H1 (cell line): ENCODE data around the gene KRTAP5-1. TPM values are rescaled to one million over a fixed set of nuclear protein-coding genes. Genes with fewer than 3 reads are reported as not detected.

ENCODE experiments used
- CTCF ChIA-PET: fragments of 300-600 bp; sonication (Branson Sonifier 250); formaldehyde crosslinking; loops from one replicate; lab custom pipeline; 2021; ENCODE audit not compliant: partially characterized antibody; lab: Charles Lee
- POLR2A ChIA-PET: fragments of 300-600 bp; sonication (Branson Sonifier 250); formaldehyde crosslinking; loops from one replicate; lab custom pipeline; 2021; ENCODE audit warnings: inconsistent platforms; ENCODE audit not compliant: partially characterized antibody; lab: Charles Lee
- DNase-seq, 2 experiments: peaks; one replicate each; pipeline versions ENCODE4 v3.0.0 to v3.0.0-alpha.2; 2010 to 2022; ENCODE audit warnings: low spot score in 2 of 2, low read depth in 1 of 2, mixed read lengths in 1 of 2
- FAIRE-seq: peaks from 2 replicates; lab custom pipeline; 2011; peaks lifted over from hg19 to GRCh38; lab: Jason Lieb, UNC
- H2AFZ ChIP-seq: 2 replicates; pipeline ENCODE4 v1.8.1; 2012; ENCODE audit warnings: low read length, inconsistent platforms
- H2AK5ac ChIP-seq: 2 replicates; pipeline ENCODE4 v1.6.1; 2013; ENCODE audit warnings: low read depth, low read length
- H2BK120ac ChIP-seq: replicated peaks from 2 replicates; pipeline ENCODE3; 2013; ENCODE audit warnings: low read depth, low read length, inconsistent platforms
- H2BK12ac ChIP-seq: 2 replicates; pipeline ENCODE4 v1.6.1; 2013; ENCODE audit warnings: low read depth, low read length
- H2BK15ac ChIP-seq: 2 replicates; pipeline ENCODE4 v1.6.1; 2013; ENCODE audit warnings: low read length
- H2BK20ac ChIP-seq: 2 replicates; pipeline ENCODE4 v1.6.1; 2013; ENCODE audit warnings: low read length
- H2BK5ac ChIP-seq: 2 replicates; pipeline ENCODE4 v1.6.1; 2013; ENCODE audit warnings: low read depth, low read length
- H3K14ac ChIP-seq: 2 replicates; pipeline ENCODE4 v1.6.1; 2013; ENCODE audit warnings: inconsistent platforms; ENCODE audit not compliant: insufficient read length
- H3K18ac ChIP-seq: 2 replicates; pipeline ENCODE4 v1.6.1; 2013; ENCODE audit warnings: low read length; ENCODE audit errors: extremely low read depth
- H3K23ac ChIP-seq: 2 replicates; pipeline ENCODE4 v1.6.1; 2013; ENCODE audit warnings: inconsistent platforms; ENCODE audit not compliant: insufficient read length
- H3K23me2 ChIP-seq: 2 replicates; pipeline ENCODE4 v1.6.1; 2013; ENCODE audit warnings: low read depth, low read length
- H3K27ac ChIP-seq: 2 replicates; pipeline ENCODE4 v1.6.1; 2011; ENCODE audit warnings: low read depth, low read length, inconsistent platforms
- H3K27me3 ChIP-seq, 4 experiments: replicated peaks in 1 of 4; 1 replicate in 1 of 4; 2 replicates in 3 of 4; pipeline versions ENCODE4 v1.6.1 to v1.8.1; 2011 to 2013; ENCODE audit warnings: low read length in 3 of 4, mild to moderate bottlenecking in 3 of 4, inconsistent platforms in 2 of 4, mixed read lengths in 2 of 4, moderate library complexity in 1 of 4; ENCODE audit not compliant: control insufficient read depth in 3 of 4, insufficient read depth in 3 of 4; ENCODE audit errors: extremely low read depth in 1 of 4
- H3K36me3 ChIP-seq, 4 experiments: 2 replicates each; pipeline versions ENCODE4 v1.6.1 to v1.8.1; 2011 to 2013; ENCODE audit warnings: mild to moderate bottlenecking in 4 of 4, low read length in 3 of 4, moderate library complexity in 2 of 4, control low read depth in 1 of 4, inconsistent platforms in 1 of 4; ENCODE audit not compliant: insufficient read depth in 4 of 4, control insufficient read depth in 2 of 4
- H3K4ac ChIP-seq: replicated peaks from 2 replicates; pipeline ENCODE3; 2013; ENCODE audit warnings: low read length, low read depth, mixed read lengths, inconsistent platforms; ENCODE audit not compliant: insufficient read length
- H3K4me1 ChIP-seq, 4 experiments: replicated peaks in 1 of 4; 1 replicate in 1 of 4; 2 replicates in 3 of 4; pipeline versions ENCODE4 v1.6.1 to v1.8.1; 2011 to 2013; ENCODE audit warnings: low read length in 3 of 4, inconsistent platforms in 2 of 4, mixed read lengths in 1 of 4; ENCODE audit not compliant: insufficient read depth in 4 of 4, control insufficient read depth in 3 of 4
- H3K4me2 ChIP-seq, 2 experiments: 2 replicates each; pipeline versions ENCODE4 v1.6.1 to v1.8.1; 2011 to 2013; ENCODE audit warnings: low read depth in 2 of 2, low read length in 2 of 2, control low read depth in 1 of 2, inconsistent platforms in 1 of 2, mild to moderate bottlenecking in 1 of 2; ENCODE audit not compliant: insufficient read depth in 1 of 2
- H3K4me3 ChIP-seq, 4 experiments: fragments of 200-600, 300-600 bp in 1 of 4; sonication (generic), shearing (Covaris generic), sonication (Bioruptor Twin) in 1 of 4; 2 replicates each; pipeline versions ENCODE4 v1.5.1 to v1.8.1; 2011 to 2016; ENCODE audit warnings: low read length in 4 of 4, low read depth in 3 of 4, control low read depth in 2 of 4, inconsistent platforms in 2 of 4, mild to moderate bottlenecking in 2 of 4, mixed read lengths in 1 of 4, moderate library complexity in 1 of 4; ENCODE audit not compliant: insufficient read depth in 2 of 4; ENCODE audit errors: extremely low read depth in 1 of 4
- H3K56ac ChIP-seq: replicated peaks from 2 replicates; pipeline ENCODE3; 2013; ENCODE audit warnings: low read depth, mild to moderate bottlenecking, mixed read lengths, low read length, inconsistent platforms; ENCODE audit not compliant: insufficient read length
- H3K79me1 ChIP-seq: 2 replicates; pipeline ENCODE4 v1.6.1; 2013; ENCODE audit warnings: low read depth, low read length, control low read depth
- H3K79me2 ChIP-seq, 2 experiments: 2 replicates each; pipeline versions ENCODE4 v1.6.1 to v1.8.1; 2012 to 2013; ENCODE audit warnings: low read length in 2 of 2, mild to moderate bottlenecking in 2 of 2, inconsistent platforms in 1 of 2; ENCODE audit not compliant: insufficient read depth in 2 of 2, control insufficient read depth in 1 of 2
- H3K9ac ChIP-seq, 4 experiments: replicated peaks in 1 of 4; 1 replicate in 1 of 4; 2 replicates in 3 of 4; pipeline versions ENCODE4 v1.6.1 to v1.8.1; 2011 to 2013; ENCODE audit warnings: low read depth in 3 of 4, low read length in 3 of 4, control low read depth in 2 of 4, mild to moderate bottlenecking in 2 of 4, moderate library complexity in 2 of 4, inconsistent platforms in 1 of 4; ENCODE audit errors: extremely low read depth in 1 of 4
- H3K9me3 ChIP-seq, 2 experiments: 2 replicates each; pipeline versions ENCODE4 v1.6.1 to v1.8.1; 2012 to 2013; ENCODE audit warnings: mild to moderate bottlenecking in 2 of 2, moderate library complexity in 2 of 2, control low read depth in 1 of 2, inconsistent platforms in 1 of 2, low read depth in 1 of 2, low read length in 1 of 2, mixed read lengths in 1 of 2; ENCODE audit not compliant: insufficient read depth in 2 of 2
- H4K20me1 ChIP-seq, 2 experiments: replicated peaks in 1 of 2; 2 replicates each; pipeline versions ENCODE3 to v1.8.1; 2011 to 2013; ENCODE audit warnings: inconsistent platforms in 2 of 2, low read length in 2 of 2, mild to moderate bottlenecking in 1 of 2; ENCODE audit not compliant: insufficient read depth in 2 of 2, control insufficient read depth in 1 of 2
- H4K5ac ChIP-seq: 2 replicates; pipeline ENCODE4 v1.6.1; 2013; ENCODE audit warnings: low read length, low read depth, mixed read lengths, inconsistent platforms; ENCODE audit not compliant: insufficient read length
- H4K8ac ChIP-seq: 2 replicates; pipeline ENCODE4 v1.8.0; 2013; ENCODE audit warnings: mild to moderate bottlenecking, moderate library complexity, low read length, inconsistent platforms; ENCODE audit not compliant: insufficient read depth; ENCODE audit errors: extremely low read depth
- H4K91ac ChIP-seq: replicated peaks from 2 replicates; pipeline ENCODE3; 2013; ENCODE audit warnings: low read length, mixed read lengths, inconsistent platforms; ENCODE audit not compliant: insufficient read length
- ASH2L ChIP-seq: fragments of 200-600, 300-600 bp; sonication (generic); IDR thresholded peaks from one replicate; pipeline ENCODE4 v1.7.1; 2017; ENCODE audit warnings: low read length
- ATF3 ChIP-seq: IDR thresholded peaks from 2 replicates; pipeline ENCODE4 v1.6.1; 2011; ENCODE audit warnings: low read depth, mild to moderate bottlenecking, low read length; ENCODE audit not compliant: insufficient read depth
- BACH1 ChIP-seq: IDR thresholded peaks from 2 replicates; pipeline ENCODE4 v1.6.1; 2012; ENCODE audit warnings: low read length, improper control_type of control experiment
- CHD2 ChIP-seq: IDR thresholded peaks from 2 replicates; pipeline ENCODE4 v1.6.1; 2012; ENCODE audit warnings: low read length, improper control_type of control experiment
- CREB1 ChIP-seq: IDR thresholded peaks from 2 replicates; pipeline ENCODE4 v1.6.1; 2012; ENCODE audit warnings: inconsistent platforms
- CTCF ChIP-seq, 3 experiments: IDR thresholded peaks; 1 replicate in 2 of 3; 2 replicates in 1 of 3; pipeline versions ENCODE4 v1.5.1 to v1.6.1; 2011; ENCODE audit warnings: low read length in 3 of 3, mild to moderate bottlenecking in 3 of 3, inconsistent platforms in 2 of 3, low read depth in 1 of 3, moderate library complexity in 1 of 3; ENCODE audit not compliant: insufficient read depth in 1 of 3; ENCODE audit errors: control extremely low read depth in 1 of 3
- KDM1A ChIP-seq: fragments of 200-600, 300-600 bp; sonication (generic); IDR thresholded peaks from 2 replicates; pipeline ENCODE4 v1.7.1; 2016; ENCODE audit warnings: mild to moderate bottlenecking, low read length, borderline replicate concordance
- RXRA ChIP-seq: IDR thresholded peaks from 2 replicates; pipeline ENCODE4 v1.6.1; 2011; ENCODE audit warnings: low read depth, mild to moderate bottlenecking, low read length, moderate library complexity; ENCODE audit not compliant: insufficient read depth
- SP4 ChIP-seq: IDR thresholded peaks from 2 replicates; pipeline ENCODE4 v1.6.1; 2012; ENCODE audit warnings: low read length, inconsistent platforms
- USF2 ChIP-seq: IDR thresholded peaks from 2 replicates; pipeline ENCODE4 v1.6.1; 2011; ENCODE audit warnings: low read length, improper control_type of control experiment
- WGBS, 2 experiments: shearing (Covaris generic) in 1 of 2; methylation state at CpG; one replicate each; pipeline versions ENCODE4 v1.1.6 to v1.1.7; 2013 to 2015; ENCODE audit warnings: low lambda C conversion rate in 2 of 2, mixed read lengths in 2 of 2, inconsistent platforms in 1 of 2, low coverage in 1 of 2, missing lambda C conversion rate in 1 of 2; ENCODE audit not compliant: insufficient replicate concordance in 2 of 2, insufficient coverage in 1 of 2, insufficient read length in 1 of 2; ENCODE audit errors: extremely low coverage in 1 of 2, missing lambda C conversion rate in 1 of 2; 5-methylcytosine and 5-hydroxymethylcytosine counted together
- polyA plus RNA-seq, 7 experiments: library from polyadenylated mRNA; depleted of rRNA in 3 of 7; stranded (reverse) in 5 of 7; unstranded in 2 of 7; fragments of >200 nt in 5 of 7; fragments of 200-250 nt in 2 of 7; gene quantifications; 1 replicate in 5 of 7; 2 replicates in 1 of 7; 4 replicates in 1 of 7; pipeline versions ENCODE4 v1.2.1 to v1.2.3, GENCODE V29; 2011 to 2013; ENCODE audit warnings: missing spikeins in 2 of 7, mixed read lengths in 2 of 7
- total RNA-seq: library from RNA; stranded (reverse); fragmentation: NEBNext Ultra II Directional; extraction: Animal tissue kit (Norgen Biotek cat#: 25700); gene quantifications from 2 replicates; pipeline ENCODE4 v1.2.1, GENCODE V29; 2021

Gene KRTAP5-1
- total and polyA plus RNA-seq, 2 of the 8 experiments (the other 6 are each of a cell fraction or from before 2014, with no cell fraction given) = not detected

- DNase-seq (no peak), FAIRE-seq (no peak)
- no peak overlapping the region for H3K4me3 ChIP-seq
- H3K9ac ChIP-seq = no peak overlapping the region
- H3K4me2 ChIP-seq = no peak overlapping the region
- POLR2A ChIA-PET = interaction anchor here (2.7 kb wide), 1 partner anchor 14 kb away, joined by 12 read pairs; no protein-coding TSS in a partner anchor
- H4K91ac ChIP-seq = no peak overlapping the region
- H2BK12ac ChIP-seq = no peak overlapping the region
- no peak overlapping the region for H2BK15ac ChIP-seq
- peaks cover 0 to 16% (median 8%) of the 10 kb centered on the region in 4 experiments; a peak in 5 of 7 replicates for H3K27me3 ChIP-seq
- no peak overlapping the region for H2BK5ac ChIP-seq
- no peaks in the 10 kb centered on the region for H3K79me2 ChIP-seq
- CTCF ChIA-PET = interaction anchor here (1.3 to 9.1 kb wide), 4 partner anchors 8 to 17 kb away, joined by 4 to 100 read pairs (median 51); no protein-coding TSS in a partner anchor
- H3K4me1 ChIP-seq = peaks cover 8 to 47% (median 35%) of the 10 kb centered on the region in 4 experiments
- no peak overlapping the region for H2BK120ac ChIP-seq
- no peak overlapping the region for H3K27ac ChIP-seq
- H3K14ac ChIP-seq = no peak overlapping the region
- no peak overlapping the region for H3K23ac ChIP-seq
- no peaks in the 10 kb centered on the region for H3K23me2 ChIP-seq
- no peaks in the 10 kb centered on the region for H3K9me3 ChIP-seq
- H3K18ac ChIP-seq = no peak overlapping the region
- H4K8ac ChIP-seq = no peak overlapping the region; the same call in 1 of the 2 replicates
- no peak overlapping the region for H3K4ac ChIP-seq
- no peak overlapping the region for H4K5ac ChIP-seq
- H2AFZ ChIP-seq = no peak overlapping the region
- no peak overlapping the region for H3K56ac ChIP-seq
- 85% methylated on average over 7 of the region's 12 CpGs; no CpG with 5 or more reads in 1 of the 2 experiments for WGBS, 2 experiments
- no peaks in the 10 kb centered on the region for H3K79me1 ChIP-seq
- peaks cover 0 to 18% of the 10 kb centered on the region in 2 experiments for H4K20me1 ChIP-seq
- H3K36me3 ChIP-seq = no peaks in the 10 kb centered on the region
- H2AK5ac ChIP-seq = no peak overlapping the region
- no peak overlapping the region for H2BK20ac ChIP-seq
- no peak for TF ChIP-seq SP4
- no peak for TF ChIP-seq CREB1
- TF ChIP-seq CTCF (IDR thresholded peaks at IDR 0.05; ENCODE audit: control extremely low read depth in 1 of 3, insufficient read depth in 1 of 3, low read depth in 1 of 3, low read length in 3 of 3) = no peak
- TF ChIP-seq CHD2 = no peak
- TF ChIP-seq RXRA = no peak
- no peak for TF ChIP-seq USF2
- TF ChIP-seq ATF3 = no peak
- no peak for TF ChIP-seq BACH1
- no peak for TF ChIP-seq KDM1A
- TF ChIP-seq ASH2L = no peak
Measured at GRCh38 chr11:1563149-1563638, 21.9 kb downstream of the KRTAP5-1 start.
